GM19043 (cell line): ENCODE results near the gene SOX10.
A peak's percentile ranks its signal among the peaks of the same experiment; 100 is the strongest.
"Not testable (repeated sequence)": the region's sequence is repeated elsewhere in the genome, so short reads cannot be mapped to it uniquely, and the experiment has no call there.

Experiments used
- ATAC-seq: cut with Tn5 transposase; IDR thresholded peaks from one replicate; pipeline ENCODE4 v1.9.1; 2021; ENCODE audit warnings: low read depth; ENCODE audit not compliant: unreplicated experiment

The SOX10 gene

GRCh38 chr22:37967637-37968451 is 16.5 kb downstream of the SOX10 start:
- no peak for ATAC-seq

- no peak for ATAC-seq
Measured at GRCh38 chr22:37967147-37967546, 17.2 kb downstream of the SOX10 start.

- ATAC-seq, result no peak
Measured at GRCh38 chr22:37965940-37966664, 18.3 kb downstream of the SOX10 start.

GRCh38 chr22:37961062-37961461 is 23.3 kb downstream of the SOX10 start:
- no peak for ATAC-seq

GRCh38 chr22:37959231-37959825 is 25.0 kb downstream of the SOX10 start:
- no peak for ATAC-seq

- ATAC-seq, result no peak
Measured at GRCh38 chr22:37957232-37957631, 27.1 kb downstream of the SOX10 start.

- ATAC-seq, result not testable (repeated sequence)
Measured at GRCh38 chr22:37955825-37956397, 28.4 kb downstream of the SOX10 start.

GRCh38 chr22:37954686-37955085 is 29.7 kb downstream of the SOX10 start:
- no peak for ATAC-seq

GRCh38 chr22:37953437-37954179 is 30.7 kb downstream of the SOX10 start, which contains the start of the genes C22orf23 and POLR2F:
C22orf23 (minus strand) TSS chr22:37953601; CDS start chr22:37953149, 452 bp downstream.
POLR2F (plus strand) TSS chr22:37953699; CDS start chr22:37953788, 89 bp downstream.
- peak; percentile 79 for ATAC-seq

GRCh38 chr22:37953062-37953436 is 31.3 kb downstream of the SOX10 start:
- ATAC-seq, result no peak

- not testable (repeated sequence) for ATAC-seq
Measured at GRCh38 chr22:37952629-37953028, 31.7 kb downstream of the SOX10 start.

- ATAC-seq, result no peak
Measured at GRCh38 chr22:37951305-37951704, 33.0 kb downstream of the SOX10 start.

GRCh38 chr22:37947142-37947795 is 37.1 kb downstream of the SOX10 start:
- not testable (repeated sequence) for ATAC-seq

GRCh38 chr22:37944423-37944822 is 39.9 kb downstream of the SOX10 start:
- ATAC-seq, result not testable (repeated sequence)

- no peak for ATAC-seq
Measured at GRCh38 chr22:37943825-37944198, 40.5 kb downstream of the SOX10 start.

- ATAC-seq, result no peak
Measured at GRCh38 chr22:37943136-37943824, 41.1 kb downstream of the SOX10 start.

- no peak for ATAC-seq
Measured at GRCh38 chr22:37942133-37942532, 42.2 kb downstream of the SOX10 start.

- no peak for ATAC-seq
Measured at GRCh38 chr22:37940698-37941376, 43.5 kb downstream of the SOX10 start.
